ENCODE data around the gene TEC.

- TF ChIP-seq POLR2AphosphoS5 (IDR thresholded peaks at IDR 0.05; ENCODE audit: low read depth, low read length): no peak
- no peak for TF ChIP-seq CTCF (IDR thresholded peaks at IDR 0.05)
- TF ChIP-seq REST (IDR thresholded peaks at IDR 0.05; ENCODE audit: insufficient read depth in 1 of 2, low read depth in 2 of 2, low read length in 1 of 2): no peak
Observed at GRCh38 chr4:48194971-48195370, 74.7 kb downstream of the TEC start.

Data from Panc1 (cell line).